Right lobe of liver (tissue), 4 donors: ENCODE data around the gene TNPO1.
"Not testable (repeated sequence)": the region's sequence is repeated elsewhere in the genome, so short reads cannot be mapped to it uniquely, and the experiment has no call there.

Source experiments
- POLR2A ChIP-seq: fragments of 450-650 bp; IDR thresholded peaks from one replicate; pipeline ENCODE4 v1.6.1; 2017; ENCODE audit warnings: antibody characterized with exemption, mild to moderate bottlenecking
- TF ChIP-seq, protein P1 (sequence below), 4 donors: fragments of 200-600 bp in 3 of 4; fragments of 450-650 bp in 1 of 4; IDR thresholded peaks; one replicate each; pipeline versions ENCODE4 v1.5.1 to v1.8.0; 2016 to 2022; ENCODE audit warnings: antibody characterized with exemption in 4 of 4, mild to moderate bottlenecking in 2 of 4
- donor health status: DM: no; HTN: no; CAD: no.
- donor health status: DM: no; HTN: no; CAD: no.
- donor health status: DM: no; HTN: yes; CAD: no.

DNA sequence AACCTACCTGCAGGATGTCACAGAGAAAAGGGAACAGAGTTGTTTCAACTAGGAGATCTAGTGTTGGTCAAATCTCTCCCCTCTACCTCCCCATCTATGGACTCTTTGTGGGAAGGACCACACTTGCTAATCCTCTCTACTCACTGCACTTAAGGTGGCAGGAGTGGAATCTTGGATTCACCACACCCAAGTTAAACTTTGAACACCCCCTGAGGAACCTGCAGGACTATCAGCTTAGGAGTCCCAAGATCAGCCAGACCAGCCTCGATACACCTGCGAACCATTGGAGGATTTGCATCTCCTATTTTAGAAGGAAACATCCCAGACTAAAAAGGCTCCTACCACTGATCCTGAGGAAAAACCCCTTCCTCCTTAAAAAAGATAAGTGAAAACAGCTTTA, 116.2 kb downstream of the TNPO1 start:
- TF ChIP-seq, protein P1, sequence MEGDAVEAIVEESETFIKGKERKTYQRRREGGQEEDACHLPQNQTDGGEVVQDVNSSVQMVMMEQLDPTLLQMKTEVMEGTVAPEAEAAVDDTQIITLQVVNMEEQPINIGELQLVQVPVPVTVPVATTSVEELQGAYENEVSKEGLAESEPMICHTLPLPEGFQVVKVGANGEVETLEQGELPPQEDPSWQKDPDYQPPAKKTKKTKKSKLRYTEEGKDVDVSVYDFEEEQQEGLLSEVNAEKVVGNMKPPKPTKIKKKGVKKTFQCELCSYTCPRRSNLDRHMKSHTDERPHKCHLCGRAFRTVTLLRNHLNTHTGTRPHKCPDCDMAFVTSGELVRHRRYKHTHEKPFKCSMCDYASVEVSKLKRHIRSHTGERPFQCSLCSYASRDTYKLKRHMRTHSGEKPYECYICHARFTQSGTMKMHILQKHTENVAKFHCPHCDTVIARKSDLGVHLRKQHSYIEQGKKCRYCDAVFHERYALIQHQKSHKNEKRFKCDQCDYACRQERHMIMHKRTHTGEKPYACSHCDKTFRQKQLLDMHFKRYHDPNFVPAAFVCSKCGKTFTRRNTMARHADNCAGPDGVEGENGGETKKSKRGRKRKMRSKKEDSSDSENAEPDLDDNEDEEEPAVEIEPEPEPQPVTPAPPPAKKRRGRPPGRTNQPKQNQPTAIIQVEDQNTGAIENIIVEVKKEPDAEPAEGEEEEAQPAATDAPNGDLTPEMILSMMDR (IDR thresholded peaks at IDR 0.05) = not testable (repeated sequence)
- not testable (repeated sequence) for TF ChIP-seq POLR2A
